Measurements from ENCODE around the gene MAPK8IP1.

Gene MAPK8IP1

GRCh38 chr11:45907911-45908370, 22.5 kb downstream of the MAPK8IP1 start:
- no peak for DNase-seq (ENCODE audit: low read depth)
- no peak overlapping the region for H3K4me3 ChIP-seq (ENCODE audit: control insufficient read depth, low read depth, low read length)
- no peak for TF ChIP-seq CTCF (conservative IDR thresholded peaks at IDR 0.05; ENCODE audit: control insufficient read depth, insufficient read depth, low read depth, low read length)

DNA sequence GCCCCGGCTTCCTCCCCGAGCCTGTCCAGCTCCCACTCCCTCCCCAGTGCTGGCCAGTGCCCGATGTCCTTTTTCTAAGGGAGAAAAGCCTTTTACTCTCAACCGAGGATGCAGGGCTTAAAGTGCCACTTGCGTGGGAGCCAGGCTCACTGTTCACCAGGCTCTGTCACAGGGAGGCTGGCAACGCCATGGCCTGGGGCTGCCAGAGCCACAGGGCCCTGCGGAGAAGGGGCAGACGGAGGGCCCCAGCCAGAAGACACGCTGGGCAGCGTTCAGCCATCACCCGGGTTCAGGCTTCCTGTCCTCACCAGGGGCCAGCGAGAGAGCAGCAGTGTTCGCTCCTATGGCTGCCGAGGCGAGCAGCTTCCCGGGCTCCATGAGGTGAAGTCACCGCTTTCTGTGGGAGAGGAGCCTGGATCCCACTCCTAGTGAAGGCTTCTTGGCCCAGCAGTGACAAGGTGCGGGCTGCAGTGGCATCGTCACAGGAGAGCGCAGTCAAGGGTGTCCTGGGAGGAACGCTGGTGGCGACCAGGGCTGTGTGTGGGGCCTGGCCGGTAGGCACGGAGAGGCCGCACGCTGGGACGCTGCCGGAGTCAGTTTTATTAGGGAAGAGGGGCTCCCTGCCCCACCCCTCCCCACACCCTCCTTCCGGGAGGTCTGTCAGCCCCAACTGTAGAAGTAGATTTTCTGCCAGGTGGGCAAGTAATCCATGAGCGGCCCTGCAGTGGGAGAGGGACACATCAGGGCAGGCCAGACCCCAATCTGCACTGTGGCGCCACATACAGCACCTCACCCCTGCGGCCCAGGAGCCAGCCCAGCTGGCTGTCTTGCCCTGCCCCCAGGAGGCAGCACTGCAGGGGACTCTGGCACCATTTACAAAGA, 24.4 kb downstream of the MAPK8IP1 start:
- no peak for DNase-seq (ENCODE audit: low read depth)
- H3K4me3 ChIP-seq (ENCODE audit: control insufficient read depth, low read depth, low read length), result no peak overlapping the region
- no peak for TF ChIP-seq CTCF (conservative IDR thresholded peaks at IDR 0.05; ENCODE audit: control insufficient read depth, insufficient read depth, low read depth, low read length)

- H3K4me3 ChIP-seq (ENCODE audit: control insufficient read depth, low read depth, low read length), result no peak overlapping the region
- no peak for TF ChIP-seq CTCF (conservative IDR thresholded peaks at IDR 0.05; ENCODE audit: control insufficient read depth, insufficient read depth, low read depth, low read length)
- no peak for DNase-seq (ENCODE audit: low read depth)
Measured at GRCh38 chr11:45910623-45911022, 25.2 kb downstream of the MAPK8IP1 start.

GRCh38 chr11:45913514-45913913, 28.1 kb downstream of the MAPK8IP1 start:
- H3K4me3 ChIP-seq (ENCODE audit: control insufficient read depth, low read depth, low read length), result no peak overlapping the region
- DNase-seq (ENCODE audit: low read depth), result no peak
- TF ChIP-seq CTCF (conservative IDR thresholded peaks at IDR 0.05; ENCODE audit: control insufficient read depth, insufficient read depth, low read depth, low read length), result no peak

DNA sequence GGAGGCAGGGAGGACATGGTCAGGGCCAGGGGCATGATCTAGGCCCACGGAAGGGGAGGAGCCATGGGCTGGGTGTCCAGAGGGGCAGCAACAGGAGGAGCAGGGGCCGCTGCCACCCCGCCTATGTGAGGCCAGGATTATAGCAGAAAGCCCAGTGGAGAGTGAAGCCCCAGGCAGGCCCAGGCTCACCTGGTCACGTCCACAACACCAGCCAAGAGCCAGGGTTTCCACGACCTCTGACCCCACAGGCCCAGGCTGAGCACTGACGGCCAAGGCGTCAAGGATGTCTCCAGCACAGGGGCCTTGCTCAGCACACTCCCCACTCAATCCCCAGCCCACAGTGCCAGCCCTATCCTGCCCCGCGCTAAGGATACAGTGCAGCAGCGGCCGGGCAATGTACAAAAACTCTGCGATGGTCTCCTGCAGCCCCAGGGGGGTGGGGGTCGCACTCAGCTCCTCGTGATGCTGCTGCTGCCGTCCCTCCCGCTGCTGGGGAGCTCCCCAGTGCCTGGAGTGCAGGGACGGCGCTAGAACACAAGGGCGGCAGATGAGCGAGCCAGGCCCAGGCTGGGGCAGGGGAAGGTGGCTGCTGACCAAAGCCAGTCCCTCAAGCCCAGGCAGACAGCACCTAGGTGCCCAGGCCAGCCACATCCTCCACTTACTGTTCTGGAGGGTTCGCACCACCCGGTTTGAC, 28.6 kb downstream of the MAPK8IP1 start:
- DNase-seq (ENCODE audit: low read depth), result no peak
- TF ChIP-seq CTCF (conservative IDR thresholded peaks at IDR 0.05; ENCODE audit: control insufficient read depth, insufficient read depth, low read depth, low read length), result no peak

GRCh38 chr11:45915446-45915845, 30.0 kb downstream of the MAPK8IP1 start:
- no peak overlapping the region for H3K4me3 ChIP-seq (ENCODE audit: control insufficient read depth, low read depth, low read length)
- TF ChIP-seq CTCF (conservative IDR thresholded peaks at IDR 0.05; ENCODE audit: control insufficient read depth, insufficient read depth, low read depth, low read length), result no peak
- DNase-seq (ENCODE audit: low read depth), result no peak

More for the DNA sequence above, 28.6 kb downstream of the MAPK8IP1 start:
- H3K4me3 ChIP-seq (ENCODE audit: control insufficient read depth, low read depth, low read length), result no peak overlapping the region

Measured in fibroblast of mammary gland (primary cell).